Inflammatory macrophage treated with lipopolysaccharide for 1 hour (primary cell): ENCODE data around the gene UTP4.

Experiments
- DNase-seq, 2 donors: peaks; one replicate each; pipeline ENCODE4 v3.0.0-alpha.2; 2020 to 2022

Gene UTP4

DNA sequence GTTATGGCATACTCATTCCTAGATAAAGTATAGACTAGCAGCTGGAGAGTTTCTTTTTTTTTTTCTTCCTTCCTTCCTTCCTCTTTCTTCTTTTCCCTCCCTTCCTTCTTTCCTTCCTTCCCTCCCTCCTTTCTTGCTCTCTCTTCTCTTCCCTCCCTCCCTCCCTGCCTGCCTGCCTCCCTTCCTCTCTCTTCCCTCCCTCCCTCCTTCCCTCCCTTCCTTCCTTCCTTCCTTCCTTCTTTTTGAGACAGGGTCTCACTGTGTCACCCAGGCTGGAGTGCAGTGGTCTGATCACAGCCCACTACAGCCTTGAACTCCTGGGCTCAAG, 47.5 kb downstream of the UTP4 start:
- no peak for DNase-seq

DNA sequence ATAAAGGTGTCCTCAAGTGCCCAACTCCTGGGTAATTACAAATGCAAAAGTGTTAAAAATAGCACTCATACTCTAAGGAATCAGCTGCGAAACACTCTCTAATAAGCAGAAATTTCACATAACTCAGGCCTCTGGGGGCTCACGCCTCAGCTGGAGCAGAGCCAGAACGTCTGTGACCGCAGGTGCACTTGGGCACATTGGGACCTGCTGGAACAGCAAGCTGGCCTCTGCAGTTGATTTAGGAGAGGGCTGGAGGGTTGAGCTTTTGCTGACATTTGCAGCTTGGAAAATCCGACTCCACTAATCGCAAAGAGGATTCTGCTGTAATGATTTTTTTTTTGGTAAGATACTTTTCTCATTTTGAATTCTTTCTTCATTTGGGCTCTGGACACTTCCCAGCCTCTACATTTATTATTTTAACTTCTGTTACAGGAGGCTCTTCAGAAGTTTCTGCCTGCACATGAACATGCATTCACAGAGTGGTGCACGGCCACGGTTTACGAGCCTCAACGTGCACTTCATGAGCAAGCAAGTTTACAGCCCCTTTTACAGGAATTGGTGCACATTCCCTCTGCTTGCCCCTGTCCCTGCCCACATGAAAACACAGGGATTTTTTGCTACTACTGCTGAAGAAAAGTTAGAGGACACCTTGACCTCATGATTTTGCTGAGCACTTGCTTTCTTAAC, 50.4 kb downstream of the UTP4 start:
- DNase-seq = no peak

DNA sequence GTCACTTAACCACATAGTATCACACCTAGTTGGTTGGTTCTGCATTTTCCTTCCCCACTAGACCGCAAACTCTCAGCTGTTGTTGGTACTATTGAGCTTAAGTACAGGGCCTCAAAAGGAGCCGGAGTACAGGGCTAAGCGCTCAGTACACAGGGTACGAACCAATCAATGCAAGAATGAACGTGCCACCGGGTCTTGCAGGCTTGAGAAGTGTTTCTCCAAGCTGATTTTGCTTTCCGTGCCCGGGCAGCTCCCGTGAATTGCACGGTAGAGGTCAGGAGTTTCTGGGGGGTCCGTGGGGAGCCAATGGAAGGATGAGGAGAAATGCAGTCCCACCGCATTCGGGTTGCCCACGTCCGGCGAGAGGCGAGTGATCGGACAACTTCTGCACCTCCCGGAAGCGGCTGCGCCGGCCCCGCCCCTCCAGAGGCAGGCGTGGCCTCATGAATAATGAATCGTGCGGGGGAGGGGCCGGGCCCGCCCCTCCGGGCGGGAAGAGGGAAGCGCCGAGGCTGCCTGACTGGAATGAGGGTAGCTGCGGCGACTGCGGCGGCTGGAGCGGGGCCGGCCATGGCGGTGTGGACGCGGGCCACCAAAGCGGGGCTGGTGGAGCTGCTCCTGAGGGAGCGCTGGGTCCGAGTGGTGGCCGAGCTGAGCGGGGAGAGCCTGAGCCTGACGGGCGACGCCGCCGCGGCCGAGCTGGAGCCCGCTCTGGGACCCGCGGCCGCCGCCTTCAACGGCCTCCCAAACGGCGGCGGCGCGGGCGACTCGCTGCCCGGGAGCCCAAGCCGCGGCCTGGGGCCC, 54.4 kb downstream of the UTP4 start, which contains the start of gene SNTB2:
SNTB2 (plus strand) TSS at position 523 of the 804 bp plus-strand sequence; CDS start at position 526, 3 bp downstream.
- peak; percentile 89 to 95 for DNase-seq

DNA sequence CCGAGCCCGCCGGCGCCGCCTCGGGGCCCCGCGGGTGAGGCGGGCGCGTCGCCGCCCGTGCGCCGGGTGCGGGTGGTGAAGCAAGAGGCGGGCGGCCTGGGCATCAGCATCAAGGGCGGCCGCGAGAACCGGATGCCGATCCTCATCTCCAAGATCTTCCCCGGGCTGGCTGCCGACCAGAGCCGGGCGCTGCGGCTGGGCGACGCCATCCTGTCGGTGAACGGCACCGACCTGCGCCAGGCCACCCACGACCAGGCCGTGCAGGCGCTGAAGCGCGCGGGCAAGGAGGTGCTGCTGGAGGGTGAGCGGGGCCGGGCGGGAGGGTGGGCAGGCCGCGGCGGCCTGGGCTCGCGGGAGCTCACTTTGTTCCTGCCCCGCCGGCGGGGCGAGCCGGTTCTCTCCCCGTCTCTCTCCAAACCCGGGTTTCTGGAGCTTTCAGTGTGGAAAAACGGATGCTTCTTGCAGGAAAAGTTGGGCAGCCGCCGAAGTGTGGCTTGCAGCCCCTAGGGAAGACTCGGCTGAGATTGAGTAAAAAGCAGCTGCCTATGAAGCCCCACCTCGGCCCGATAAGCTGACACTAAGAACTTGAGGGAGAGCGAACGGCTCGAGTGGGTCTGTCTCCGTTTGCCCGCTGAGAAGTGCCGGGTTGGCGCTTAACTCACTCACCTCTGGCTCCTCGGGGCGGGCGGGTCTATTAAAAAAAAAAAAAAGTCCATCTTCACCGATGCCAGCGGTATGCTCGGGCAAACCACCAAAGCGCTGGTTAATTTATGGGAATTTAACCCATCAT, 55.2 kb downstream of the UTP4 start:
- no peak for DNase-seq

DNA sequence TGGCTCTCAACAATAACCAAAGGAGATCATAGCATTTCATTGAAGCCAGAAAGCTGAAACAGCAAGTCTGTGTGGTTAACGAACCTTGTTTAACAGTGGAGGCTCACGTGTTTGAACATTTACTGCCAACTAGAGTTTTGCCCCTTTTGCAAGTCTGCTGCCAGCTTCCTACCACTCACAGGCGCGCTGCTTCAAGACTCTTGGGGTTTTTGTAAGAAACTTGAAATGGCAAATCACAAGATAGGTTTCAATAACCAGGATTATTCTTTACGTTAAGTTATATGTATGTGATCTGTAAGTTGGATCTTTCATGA, 55.7 kb downstream of the UTP4 start:
- DNase-seq = no peak

DNA sequence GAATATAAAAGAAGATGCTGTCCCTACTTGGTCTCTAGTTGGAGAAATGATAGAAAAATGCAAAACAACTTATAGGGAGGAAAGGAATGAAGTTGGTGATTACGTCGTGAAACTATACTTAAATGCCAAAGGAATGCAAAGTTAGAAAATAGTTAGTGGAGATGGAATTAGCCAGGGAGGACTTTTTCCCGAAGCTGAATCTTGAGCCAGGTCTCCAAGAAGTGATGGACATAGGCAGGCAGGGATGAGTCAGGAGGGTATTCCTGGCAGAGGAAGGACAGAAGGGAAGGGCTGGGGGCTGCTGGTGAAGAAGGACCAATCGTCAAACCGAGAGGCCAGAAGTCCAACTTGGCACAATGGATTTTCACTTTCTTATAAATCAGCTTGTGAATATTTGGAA, 56.3 kb downstream of the UTP4 start:
- DNase-seq = no peak

DNA sequence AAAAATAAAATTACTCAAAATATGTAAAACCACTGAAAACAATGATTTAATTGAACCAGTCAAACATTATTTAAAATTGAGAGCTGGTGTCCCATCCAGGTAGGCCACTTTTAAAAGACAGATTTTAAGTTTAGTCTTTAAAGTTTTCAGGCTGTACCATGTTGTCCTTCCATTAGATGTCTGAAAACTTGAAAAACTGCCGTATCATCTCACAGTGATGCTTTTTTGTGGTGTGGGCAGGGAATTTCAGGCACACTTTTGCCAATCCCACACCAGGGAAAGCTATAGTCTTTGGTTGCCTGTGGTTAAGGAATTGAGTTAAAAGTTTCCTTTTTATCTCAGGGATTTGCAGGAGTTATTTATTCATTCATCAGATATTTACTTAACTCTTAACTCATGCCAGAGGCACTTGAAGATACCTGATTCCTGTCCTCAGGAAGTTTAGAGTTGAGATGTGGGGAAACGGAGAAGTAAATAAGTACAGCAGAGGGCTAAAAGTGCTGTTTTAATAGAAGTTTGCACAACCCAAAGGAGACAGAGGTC, 57.7 kb downstream of the UTP4 start:
- DNase-seq = no peak

DNA sequence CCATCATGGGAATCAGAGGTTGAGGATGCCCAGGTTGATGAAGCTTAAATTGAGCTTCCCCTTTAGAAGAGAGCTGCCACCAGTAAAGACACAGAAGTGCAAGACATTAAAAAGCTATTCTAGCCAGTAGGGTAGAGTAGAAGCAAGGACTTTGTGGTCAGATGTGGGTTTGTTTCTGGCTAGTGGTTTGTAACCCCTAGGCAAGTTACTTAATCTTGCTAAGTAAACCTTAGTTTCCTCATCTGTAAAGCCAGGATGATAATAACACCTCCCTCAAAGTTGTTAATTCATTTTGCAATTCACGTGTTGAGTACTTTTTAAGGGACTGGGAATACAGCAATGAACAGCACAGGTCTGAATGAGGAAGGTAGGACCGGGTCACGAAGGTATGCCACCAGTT, 58.1 kb downstream of the UTP4 start:
- peak in 1 of 2 donors; percentile 25 for DNase-seq

DNA sequence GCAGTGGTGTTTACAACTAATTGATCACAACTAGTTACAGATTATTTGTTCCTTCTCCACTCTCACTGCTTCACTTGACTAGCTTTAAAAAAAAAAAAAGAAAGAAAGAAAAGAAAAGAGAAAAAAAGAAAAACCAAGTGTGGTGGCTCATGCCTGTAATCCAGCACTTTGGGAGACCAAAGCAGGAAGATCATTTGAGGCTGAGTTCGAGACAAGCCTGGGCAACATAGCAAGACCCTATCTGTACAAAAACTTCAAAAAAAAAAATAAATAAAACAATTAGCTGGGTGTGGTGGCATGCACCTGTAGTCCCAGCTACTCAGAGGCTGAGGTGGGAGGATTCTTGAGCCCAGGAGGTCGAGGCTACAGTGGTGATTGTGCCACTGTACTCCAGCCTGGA, 58.7 kb downstream of the UTP4 start:
- DNase-seq = no peak

DNA sequence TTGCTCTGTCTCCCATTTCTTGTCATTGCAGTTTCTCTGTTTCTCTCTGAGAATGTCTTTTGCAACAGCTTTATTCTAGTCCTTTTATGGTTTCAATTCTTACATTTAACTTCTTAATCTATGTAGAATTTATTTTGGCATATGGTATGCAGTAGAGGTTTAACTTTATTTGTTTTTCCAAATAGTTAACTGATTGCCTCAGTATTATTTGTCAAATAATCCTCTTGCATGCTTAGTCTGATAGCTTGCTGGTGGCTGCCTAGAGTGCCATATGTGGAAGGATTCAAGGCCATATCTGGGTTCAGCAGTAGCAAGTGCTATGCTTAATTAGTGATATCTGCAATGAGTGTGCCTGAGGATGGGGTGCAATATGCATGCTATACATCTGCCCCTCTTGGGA, 61.4 kb downstream of the UTP4 start:
- no peak for DNase-seq

DNA sequence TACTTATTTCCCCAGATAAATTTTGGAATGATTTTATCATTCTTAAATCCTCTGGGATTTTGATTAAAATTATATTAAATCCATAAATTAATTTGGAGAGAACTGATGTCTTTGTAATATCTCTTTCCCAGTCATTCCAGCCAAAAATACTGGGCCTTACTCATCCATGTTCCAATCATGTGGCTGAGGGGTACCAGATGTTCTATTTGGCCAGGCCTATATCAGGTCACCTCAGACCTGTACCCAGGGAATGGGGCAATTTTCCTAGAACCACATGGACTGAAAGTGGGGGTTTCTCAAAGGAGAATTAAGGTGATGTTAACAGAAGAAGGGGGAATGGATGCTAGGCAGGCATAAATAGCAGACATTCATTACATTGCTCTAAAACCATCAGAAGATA, 62.0 kb downstream of the UTP4 start:
- no peak for DNase-seq

DNA sequence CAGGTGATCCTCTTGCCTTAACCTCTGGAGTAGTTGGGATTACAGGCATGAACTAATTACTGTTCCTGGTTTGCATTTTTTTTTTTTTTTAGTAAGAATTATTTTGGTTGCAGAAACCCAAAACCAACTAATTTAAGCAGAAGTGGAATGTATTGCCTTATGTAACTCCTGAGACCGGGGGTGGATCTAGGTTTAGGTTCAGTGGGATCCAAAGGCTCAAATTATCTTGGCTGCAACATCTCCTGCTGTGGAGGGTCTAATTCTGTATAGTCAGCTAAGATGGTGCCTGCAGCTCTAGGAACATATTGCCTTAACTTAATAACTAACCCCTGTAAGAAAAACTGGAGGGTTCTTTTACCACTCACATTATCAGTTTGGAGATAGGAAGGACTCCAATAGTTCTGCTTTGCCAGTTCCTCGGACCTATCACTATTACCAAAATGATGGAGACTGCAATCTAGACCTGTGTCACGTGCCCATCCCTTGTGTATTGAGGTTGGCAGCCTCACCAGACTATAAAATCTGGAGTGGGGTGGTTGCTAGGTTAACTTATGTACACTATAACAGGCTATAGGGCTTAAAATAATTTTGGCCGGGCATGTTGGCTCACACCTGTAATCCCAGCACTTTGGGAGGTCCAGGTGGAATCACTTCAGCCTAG, 63.0 kb downstream of the UTP4 start:
- DNase-seq = peak in 1 of 2 donors; percentile 35

DNA sequence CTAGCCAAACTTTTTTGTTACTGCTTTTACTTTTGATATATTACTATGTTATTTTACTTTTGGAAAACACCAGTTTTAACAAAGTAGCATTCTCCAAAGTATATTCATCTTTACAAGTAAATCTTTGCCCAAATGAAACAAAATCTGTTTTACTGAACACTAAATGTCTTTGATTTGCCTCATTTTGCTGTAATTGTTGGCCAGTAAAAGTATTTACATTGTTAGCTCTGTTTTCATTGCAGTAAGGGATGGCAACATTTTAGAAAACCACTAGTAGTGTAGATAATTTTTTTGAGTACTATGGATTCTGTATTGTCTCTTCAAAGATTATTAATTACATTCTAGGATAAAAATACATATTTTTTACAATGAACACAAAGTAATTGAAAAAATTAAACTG, 65.1 kb downstream of the UTP4 start:
- DNase-seq = no peak

DNA sequence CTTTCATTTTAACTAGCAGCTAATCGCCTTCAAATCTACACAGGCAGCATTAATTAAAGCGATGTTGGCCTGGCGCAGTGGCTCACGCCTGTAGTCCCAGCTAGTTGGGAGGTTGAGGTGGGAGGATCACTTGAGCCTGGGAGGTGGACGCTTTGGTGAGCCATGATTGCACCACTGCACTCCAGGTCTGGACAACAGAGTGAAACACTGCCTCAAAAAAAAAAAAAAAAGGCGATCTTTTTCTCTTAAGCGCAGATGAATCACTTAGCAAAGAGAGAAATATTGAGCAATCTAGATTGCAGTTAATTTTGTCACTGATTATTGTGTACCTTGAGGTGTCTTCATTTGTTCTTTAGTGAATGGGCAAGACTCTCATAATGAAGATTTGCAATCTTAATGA, 66.9 kb downstream of the UTP4 start:
- no peak for DNase-seq

DNA sequence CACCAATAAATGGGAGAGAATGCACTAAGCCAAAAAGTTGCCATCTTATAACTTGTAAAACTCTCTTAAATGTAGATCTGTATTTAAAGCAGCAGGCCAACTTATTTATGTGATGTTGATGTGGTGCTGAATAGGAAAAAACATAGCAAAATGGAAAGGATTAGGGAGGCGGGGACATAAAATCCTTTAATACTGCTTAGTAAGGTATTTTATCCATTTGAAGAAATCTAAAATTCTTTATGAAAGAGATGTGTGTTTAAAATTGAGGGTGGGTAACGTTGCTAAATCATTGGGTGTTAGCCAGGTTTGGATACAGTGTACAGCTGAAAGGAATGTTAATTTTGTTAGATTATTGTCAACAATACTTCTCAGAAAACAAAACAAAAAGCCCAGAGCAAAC, 68.8 kb downstream of the UTP4 start:
- no peak for DNase-seq

DNA sequence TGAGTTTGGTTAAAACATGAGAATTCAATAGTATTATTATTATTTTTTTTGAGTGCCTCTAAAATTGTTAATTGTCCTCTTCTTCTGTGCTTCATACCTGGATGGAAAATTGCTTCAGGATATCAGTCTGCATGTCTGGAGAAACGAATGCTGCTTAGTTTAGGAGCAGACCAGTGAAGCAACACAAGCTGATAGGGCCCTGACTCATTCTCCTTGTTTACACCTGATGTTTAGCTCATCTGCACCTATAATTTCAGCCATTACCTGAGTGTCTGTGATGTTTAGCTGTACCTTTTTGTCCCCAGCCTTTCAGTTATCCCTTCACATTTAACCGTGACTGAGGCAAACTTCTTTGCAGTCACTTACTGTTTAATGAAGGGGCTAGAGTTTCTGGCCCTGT, 69.3 kb downstream of the UTP4 start:
- no peak for DNase-seq

DNA sequence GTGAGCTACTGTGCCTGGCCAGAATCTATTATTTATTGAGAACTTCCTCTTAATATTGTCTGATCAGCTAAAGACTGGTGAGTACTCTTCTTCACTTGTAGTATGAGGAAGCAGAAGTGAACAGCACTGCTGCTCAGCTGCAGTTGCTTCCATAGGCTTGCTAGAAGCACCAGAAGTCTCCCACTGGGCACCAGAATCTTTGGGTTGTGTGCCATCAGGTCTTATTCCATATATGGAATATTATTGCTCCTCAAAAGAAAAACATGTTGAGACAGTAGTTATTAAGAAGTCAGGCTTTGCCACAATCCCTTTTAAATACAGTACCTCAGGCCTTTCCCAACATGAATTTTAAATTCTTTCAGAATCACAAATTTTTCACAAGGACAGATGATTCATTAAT, 71.7 kb downstream of the UTP4 start:
- peak; percentile 46 to 48 for DNase-seq

DNA sequence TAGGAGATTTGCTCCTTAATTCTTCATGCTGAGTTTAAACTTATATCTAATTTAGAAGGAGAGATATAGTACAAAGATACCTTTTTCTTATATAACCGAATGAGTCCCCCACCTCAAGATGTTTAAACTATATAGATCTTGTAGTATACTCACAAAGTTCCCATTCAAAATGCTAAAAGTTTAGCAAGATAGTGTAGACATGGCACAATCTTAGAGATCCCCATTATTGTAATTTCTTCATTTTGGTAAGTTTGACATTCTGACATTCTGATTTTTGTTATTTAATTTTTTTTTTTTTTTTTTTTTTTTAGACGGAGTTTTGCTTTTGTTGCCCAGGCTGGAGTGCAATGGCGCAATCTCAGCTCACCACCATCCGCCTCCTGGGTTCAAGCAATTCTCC, 77.3 kb downstream of the UTP4 start:
- peak; percentile 49 to 52 for DNase-seq

DNA sequence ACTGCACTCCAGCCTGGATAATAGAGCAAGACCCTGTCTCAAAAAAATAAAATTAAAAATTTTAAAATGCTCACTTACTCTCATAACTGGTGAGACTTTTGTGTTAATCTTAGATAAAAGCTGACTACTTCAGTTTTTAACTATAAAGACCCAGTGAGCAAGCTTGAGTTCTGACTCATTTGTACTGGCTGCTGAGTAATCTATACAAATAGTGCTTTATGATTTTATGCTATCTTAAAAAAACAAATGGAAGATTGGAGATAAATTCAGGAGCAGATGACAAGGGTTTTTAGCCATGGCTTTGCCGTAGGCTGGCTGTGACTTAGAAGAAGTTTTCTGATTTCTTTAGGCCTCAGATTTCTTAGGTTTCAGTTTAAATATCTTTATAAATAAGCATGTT, 85.0 kb downstream of the UTP4 start:
- DNase-seq = no peak
